Hepatocyte (in vitro differentiated cells): ENCODE results near the gene HIP1. TPM values are rescaled to one million over a fixed set of nuclear protein-coding genes. Genes with fewer than 3 reads are reported as not detected.
"Not testable (repeated sequence)": the region's sequence is repeated elsewhere in the genome, so short reads cannot be mapped to it uniquely, and the experiment has no call there.

Experiments
- DNase-seq: peaks from one replicate; pipeline ENCODE4 v3.0.0-alpha.2; 2016; ENCODE audit warnings: low spot score
- H2AFZ ChIP-seq: fragments of 200-600 bp; sonication (generic); 2 replicates; pipeline ENCODE4 v1.6.0; 2016; ENCODE audit warnings: antibody characterized with exemption, mild to moderate bottlenecking
- H3K27ac ChIP-seq: fragments of 200-600 bp; sonication (generic); 2 replicates; pipeline ENCODE4 v1.5.1; 2016; ENCODE audit warnings: mild to moderate bottlenecking
- H3K27me3 ChIP-seq: fragments of 200-600 bp; sonication (generic); 2 replicates; pipeline ENCODE4 v1.6.1; 2016
- H3K36me3 ChIP-seq: fragments of 200-600 bp; sonication (generic); replicated peaks from 2 replicates; pipeline ENCODE4 v1.5.1; 2016; ENCODE audit warnings: low read depth; ENCODE audit not compliant: insufficient read depth
- H3K4me1 ChIP-seq: fragments of 200-600 bp; sonication (generic); 2 replicates; pipeline ENCODE4 v1.5.1; 2016; ENCODE audit warnings: mild to moderate bottlenecking, moderate library complexity; ENCODE audit not compliant: insufficient read depth
- H3K4me2 ChIP-seq: fragments of 200-600 bp; sonication (generic); 2 replicates; pipeline ENCODE4 v1.6.0; 2016
- H3K4me3 ChIP-seq: fragments of 200-600 bp; sonication (generic); 2 replicates; pipeline ENCODE4 v1.5.1; 2016; ENCODE audit warnings: mild to moderate bottlenecking
- H3K79me2 ChIP-seq: fragments of 200-600 bp; sonication (generic); 2 replicates; pipeline ENCODE4 v1.6.0; 2017; ENCODE audit warnings: mild to moderate bottlenecking
- H3K9me2 ChIP-seq: fragments of 200-600 bp; sonication (generic); replicated peaks from 2 replicates; pipeline ENCODE4 v1.6.0; 2017; ENCODE audit warnings: mild to moderate bottlenecking; ENCODE audit not compliant: insufficient read depth
- H3K9me3 ChIP-seq: fragments of 200-600 bp; sonication (generic); 2 replicates; pipeline ENCODE4 v1.5.1; 2016; ENCODE audit warnings: low read depth, mild to moderate bottlenecking
- H4K20me1 ChIP-seq: fragments of 200-600 bp; sonication (generic); 2 replicates; pipeline ENCODE4 v1.6.0; 2016; ENCODE audit warnings: mild to moderate bottlenecking; ENCODE audit not compliant: insufficient read depth, poor library complexity, severe bottlenecking
- CTCF ChIP-seq: fragments of 200-600 bp; sonication (generic); IDR thresholded peaks from 2 replicates; pipeline ENCODE4 v1.5.1; 2016; ENCODE audit warnings: antibody characterized with exemption, mild to moderate bottlenecking; ENCODE audit not compliant: poor library complexity
- EZH2 ChIP-seq: fragments of 200-600 bp; sonication (generic); IDR thresholded peaks from 2 replicates; pipeline ENCODE4 v1.6.1; 2016; ENCODE audit warnings: antibody characterized with exemption, mild to moderate bottlenecking, borderline replicate concordance
- EZH2phosphoT487 ChIP-seq: fragments of 200-600 bp; sonication (generic); IDR thresholded peaks from one replicate; pipeline ENCODE4 v1.6.1; 2018; ENCODE audit warnings: antibody characterized with exemption, mild to moderate bottlenecking, low read depth, moderate library complexity; ENCODE audit not compliant: unreplicated experiment, severe bottlenecking
- WGBS: methylation state at CpG from one replicate; pipeline ENCODE4 v1.1.6; 2016; ENCODE audit warnings: low lambda C conversion rate; ENCODE audit errors: missing lambda C conversion rate; 5-methylcytosine and 5-hydroxymethylcytosine counted together
- polyA plus RNA-seq: library from polyadenylated mRNA; unstranded; fragments of >200 nt; fragmentation: Nextera tagmentation; extraction: Ambion mirVana; gene quantifications from 2 replicates; pipeline ENCODE4 v1.2.1, GENCODE V29; 2016
- total RNA-seq: library from RNA; depleted of rRNA; stranded (reverse); fragments of >200 nt; gene quantifications from 2 replicates; pipeline ENCODE4 v1.2.3, GENCODE V29; 2014

The HIP1 gene
- total and polyA plus RNA-seq, 2 experiments from 2014 or later, result 8.3 to 14.5 TPM

DNA sequence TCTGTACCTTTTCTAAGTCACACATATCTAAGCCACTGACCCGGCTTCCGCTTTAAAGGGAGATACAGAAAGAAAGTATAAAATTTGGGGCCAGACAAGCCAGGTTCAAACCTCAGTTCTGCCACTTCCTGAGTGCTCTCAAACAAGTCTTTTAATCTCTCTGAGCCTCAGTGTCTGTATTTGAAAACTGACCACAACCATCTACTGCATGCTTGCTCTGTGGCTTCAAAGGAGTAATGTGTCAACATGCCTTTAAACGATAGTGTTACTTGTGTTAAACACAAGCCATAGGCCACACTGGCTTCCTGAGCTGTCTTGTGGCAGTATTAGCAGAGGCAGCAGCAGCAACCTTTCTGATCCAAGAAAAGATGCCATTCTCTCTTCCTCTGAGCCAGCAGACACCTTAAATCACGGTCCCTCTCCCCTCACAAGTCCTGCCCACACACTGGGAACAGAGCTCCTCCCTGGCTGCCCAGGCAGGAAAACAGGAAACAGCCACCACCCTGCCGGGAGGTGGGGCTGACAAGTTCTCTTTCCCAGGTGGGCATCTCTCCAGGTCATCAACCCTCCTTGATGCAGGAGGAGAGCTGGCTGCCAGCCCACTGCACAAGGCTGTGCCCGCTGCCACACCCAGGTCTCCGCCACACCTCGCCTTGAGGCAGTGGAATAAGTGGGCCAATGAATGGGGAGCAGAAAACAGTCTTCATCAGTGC is 10.7 kb downstream of the HIP1 start:
- TF ChIP-seq CTCF (no peak), EZH2phosphoT487 (no peak), EZH2 (no peak)
- no peaks in the 10 kb centered on the region for H3K9me2 ChIP-seq
- H3K36me3 ChIP-seq, result no peaks in the 10 kb centered on the region
- no peaks in the 10 kb centered on the region for H3K79me2 ChIP-seq
- no peaks in the 10 kb centered on the region for H4K20me1 ChIP-seq
- H3K4me2 ChIP-seq, result no peak overlapping the region
- no peak overlapping the region for H3K4me3 ChIP-seq
- H3K9me3 ChIP-seq, result no peaks in the 10 kb centered on the region
- H3K27me3 ChIP-seq, result no peaks in the 10 kb centered on the region
- DNase-seq, result no peak
- H3K27ac ChIP-seq, result peak overlapping the region; percentile 15
- H3K4me1 ChIP-seq, result peaks cover 14% of the 10 kb centered on the region
- no peak overlapping the region for H2AFZ ChIP-seq
- 64% methylated on average over 8 of the region's 8 CpGs for WGBS

DNA sequence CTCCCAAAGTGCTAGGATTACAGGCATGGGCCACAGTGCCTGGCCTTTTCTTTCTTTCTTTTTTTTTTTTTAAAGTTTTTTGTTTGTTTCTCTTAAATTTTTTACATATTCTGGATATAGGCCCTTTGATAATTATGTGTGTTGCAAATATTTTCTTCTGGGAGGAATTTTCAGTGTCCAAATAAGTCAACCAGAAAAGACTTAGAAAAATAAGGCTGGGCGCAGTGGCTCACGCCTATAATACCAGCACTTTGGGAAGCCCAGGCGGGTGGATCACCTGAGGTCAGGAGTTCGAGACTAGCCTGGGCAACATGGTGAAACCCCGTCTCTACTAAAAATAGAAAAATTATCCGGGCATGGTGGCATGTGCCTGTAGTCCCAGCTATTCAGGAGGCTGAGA is 11.4 kb downstream of the HIP1 start:
- WGBS, result 91% methylated on average over 6 of the region's 6 CpGs
- H3K27ac ChIP-seq, result not testable (repeated sequence)

DNA sequence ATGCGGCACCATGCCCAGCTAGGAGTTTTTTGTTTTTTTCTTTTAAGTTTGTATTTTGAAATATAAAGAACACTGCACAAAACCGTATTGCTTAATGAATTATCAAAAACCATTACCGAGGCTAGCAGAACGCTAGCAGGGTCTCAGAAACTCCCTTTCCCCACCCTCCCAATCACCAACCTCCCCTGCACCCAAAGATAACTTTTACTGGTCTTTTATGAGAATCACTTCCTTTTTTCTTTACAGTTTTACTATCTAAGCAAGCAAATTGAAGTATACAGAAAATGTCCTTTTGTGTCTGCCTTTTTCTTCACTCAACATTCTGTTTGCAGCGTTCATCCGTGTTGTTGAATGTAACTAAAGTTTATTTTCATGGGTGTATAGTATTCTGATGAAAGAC is 13.4 kb downstream of the HIP1 start:
- no peaks in the 10 kb centered on the region for H3K79me2 ChIP-seq
- no peaks in the 10 kb centered on the region for H4K20me1 ChIP-seq
- no peak overlapping the region for H3K4me3 ChIP-seq
- H2AFZ ChIP-seq, result no peak overlapping the region
- H3K36me3 ChIP-seq, result no peaks in the 10 kb centered on the region
- no peaks in the 10 kb centered on the region for H3K9me2 ChIP-seq
- H3K4me2 ChIP-seq, result no peak overlapping the region
- no peaks in the 10 kb centered on the region for H3K9me3 ChIP-seq
- no peak for TF ChIP-seq EZH2phosphoT487
- no peak for TF ChIP-seq EZH2
- TF ChIP-seq CTCF, result no peak
- H3K4me1 ChIP-seq, result peaks cover 6% of the 10 kb centered on the region
- DNase-seq, result no peak
- no peak overlapping the region for H3K27ac ChIP-seq
- WGBS, result 92% methylated on average over 6 of the region's 6 CpGs
- no peaks in the 10 kb centered on the region for H3K27me3 ChIP-seq

More for the DNA sequence above, 11.4 kb downstream of the HIP1 start:
- not testable (repeated sequence) for H2AFZ ChIP-seq, DNase-seq, H3K9me2 ChIP-seq, H3K27me3 ChIP-seq, H3K36me3 ChIP-seq, H3K79me2 ChIP-seq, H3K9me3 ChIP-seq, H3K4me2 ChIP-seq, H3K4me1 ChIP-seq, H3K4me3 ChIP-seq, H4K20me1 ChIP-seq

GRCh38 chr7:75723444-75723843 is 15.3 kb downstream of the HIP1 start:
- DNase-seq, result no peak
- Histone ChIP-seq H3K4me2 (no peak overlapping the region), H3K27ac (no peak overlapping the region), H3K27me3 (no peaks in the 10 kb centered on the region), H4K20me1 (no peaks in the 10 kb centered on the region), H3K36me3 (no peaks in the 10 kb centered on the region), H3K4me1 (peaks cover 6% of the 10 kb centered on the region), H3K9me2 (no peaks in the 10 kb centered on the region), H3K9me3 (no peaks in the 10 kb centered on the region), H2AFZ (no peak overlapping the region), H3K4me3 (no peak overlapping the region), H3K79me2 (no peaks in the 10 kb centered on the region)
- TF ChIP-seq EZH2 (no peak), EZH2phosphoT487 (no peak), CTCF (no peak)
- WGBS, result 95% methylated on average over 3 of the region's 3 CpGs
